Prostate gland (tissue), 2 donors: ENCODE measurements around the gene PDCD7. TPM values are rescaled to one million over a fixed set of nuclear protein-coding genes. Genes with fewer than 3 reads are reported as not detected.

Source experiments
- DNase-seq: peaks from one replicate; pipeline ENCODE4 v3.0.0-alpha.2; 2019; ENCODE audit warnings: low spot score
- H3K27ac ChIP-seq, 2 donors: fragments of 200-600 bp; sonication (generic); 2 replicates each; pipeline ENCODE4 v1.5.1; 2017 to 2019
- H3K27me3 ChIP-seq: fragments of 200-600 bp; sonication (generic); replicated peaks from 2 replicates; pipeline ENCODE4 v1.5.1; 2019; ENCODE audit not compliant: insufficient read depth
- H3K36me3 ChIP-seq, 2 donors: fragments of 200-600 bp; sonication (generic); 1 replicate in 1 of 2; 2 replicates in 1 of 2; pipeline versions ENCODE4 v1.5.1 to v1.8.1; 2017 to 2019
- H3K4me1 ChIP-seq: fragments of 200-600 bp; sonication (generic); replicated peaks from 2 replicates; pipeline ENCODE4 v1.5.1; 2019
- H3K4me3 ChIP-seq, 2 donors: fragments of 200-600 bp; sonication (generic); 2 replicates each; pipeline ENCODE4 v1.5.1; 2017 to 2019
- H3K9me3 ChIP-seq: fragments of 200-600 bp; sonication (generic); 2 replicates; pipeline ENCODE4 v1.5.1; 2017
- POLR2A ChIP-seq: fragments of 450-650 bp; IDR thresholded peaks from one replicate; pipeline ENCODE4 v1.6.1; 2016; ENCODE audit warnings: antibody characterized with exemption, mild to moderate bottlenecking
- POLR2AphosphoS5 ChIP-seq: sonication (generic); formaldehyde crosslinking; IDR thresholded peaks from one replicate; pipeline ENCODE4 v1.6.1; 2017; ENCODE audit warnings: antibody characterized with exemption
- WGBS: methylation state at CpG from one replicate; pipeline ENCODE4 v1.1.5; 2018; 5-methylcytosine and 5-hydroxymethylcytosine counted together
- intact Hi-C: fragments of 100-400 bp; cut with DNase I; formaldehyde crosslinking; loops from one replicate; pipeline ENCODE4 v1.14.2; 2022
- total RNA-seq, 2 donors: library from RNA; depleted of rRNA; stranded (reverse); fragments of >200 nt; gene quantifications; one replicate each; pipeline ENCODE4 v1.1.0, GENCODE V29; 2016
- TF ChIP-seq, protein P1 (sequence below), 4 experiments: fragments of 200-600 bp in 2 of 4; fragments of 450-650 bp in 2 of 4; sonication (generic) in 2 of 4; IDR thresholded peaks; 1 replicate in 3 of 4; 2 replicates in 1 of 4; pipeline ENCODE4 v1.5.1; 2016 to 2019; ENCODE audit warnings: antibody characterized with exemption in 4 of 4, mild to moderate bottlenecking in 2 of 4, moderate library complexity in 2 of 4

PDCD7 gene
- total RNA-seq, 2 donors from 2014 or later = 30.8 to 43.6 TPM

GRCh38 chr15:65165875-65166274, 32.3 kb upstream of the PDCD7 start:
- no peak overlapping the region for H3K27ac ChIP-seq

GRCh38 chr15:65164139-65164538, 30.5 kb upstream of the PDCD7 start:
- Histone ChIP-seq H3K4me3 (no peak overlapping the region), H3K9me3 (no peaks in the 10 kb centered on the region), H3K36me3 (no peaks in the 10 kb centered on the region), H3K27me3 (no peaks in the 10 kb centered on the region), H3K4me1 (no peaks in the 10 kb centered on the region), H3K27ac (no peak overlapping the region)
- intact Hi-C loops = no loop called here
- TF ChIP-seq, protein P1, sequence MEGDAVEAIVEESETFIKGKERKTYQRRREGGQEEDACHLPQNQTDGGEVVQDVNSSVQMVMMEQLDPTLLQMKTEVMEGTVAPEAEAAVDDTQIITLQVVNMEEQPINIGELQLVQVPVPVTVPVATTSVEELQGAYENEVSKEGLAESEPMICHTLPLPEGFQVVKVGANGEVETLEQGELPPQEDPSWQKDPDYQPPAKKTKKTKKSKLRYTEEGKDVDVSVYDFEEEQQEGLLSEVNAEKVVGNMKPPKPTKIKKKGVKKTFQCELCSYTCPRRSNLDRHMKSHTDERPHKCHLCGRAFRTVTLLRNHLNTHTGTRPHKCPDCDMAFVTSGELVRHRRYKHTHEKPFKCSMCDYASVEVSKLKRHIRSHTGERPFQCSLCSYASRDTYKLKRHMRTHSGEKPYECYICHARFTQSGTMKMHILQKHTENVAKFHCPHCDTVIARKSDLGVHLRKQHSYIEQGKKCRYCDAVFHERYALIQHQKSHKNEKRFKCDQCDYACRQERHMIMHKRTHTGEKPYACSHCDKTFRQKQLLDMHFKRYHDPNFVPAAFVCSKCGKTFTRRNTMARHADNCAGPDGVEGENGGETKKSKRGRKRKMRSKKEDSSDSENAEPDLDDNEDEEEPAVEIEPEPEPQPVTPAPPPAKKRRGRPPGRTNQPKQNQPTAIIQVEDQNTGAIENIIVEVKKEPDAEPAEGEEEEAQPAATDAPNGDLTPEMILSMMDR (IDR thresholded peaks at IDR 0.05) = no peak
- TF ChIP-seq POLR2AphosphoS5 = no peak
- no peak for TF ChIP-seq POLR2A
- 63% methylated on average over 1 of the region's 1 CpG for WGBS
- no peak for DNase-seq

More at GRCh38 chr15:65165875-65166274, 32.3 kb upstream of the PDCD7 start:
- no peak overlapping the region for H3K4me3 ChIP-seq
- H3K4me1 ChIP-seq = no peaks in the 10 kb centered on the region
- no peak for TF ChIP-seq POLR2A
- TF ChIP-seq, protein P1 (IDR thresholded peaks at IDR 0.05) = no peak
- TF ChIP-seq POLR2AphosphoS5 = no peak
- intact Hi-C loops = no loop called here
- WGBS = 69% methylated on average over 2 of the region's 2 CpGs
- H3K27me3 ChIP-seq = no peaks in the 10 kb centered on the region
- H3K9me3 ChIP-seq = no peaks in the 10 kb centered on the region
- DNase-seq = no peak
- no peaks in the 10 kb centered on the region for H3K36me3 ChIP-seq

GRCh38 chr15:65163041-65163440, 29.4 kb upstream of the PDCD7 start:
- peaks cover 0 to 4% of the 10 kb centered on the region in 2 donors for H3K36me3 ChIP-seq
- TF ChIP-seq, protein P1 (IDR thresholded peaks at IDR 0.05) = no peak
- TF ChIP-seq POLR2A (no peak), POLR2AphosphoS5 (no peak)
- intact Hi-C loops = no loop called here
- H3K4me3 ChIP-seq = no peak overlapping the region
- 87% methylated on average over 4 of the region's 4 CpGs for WGBS
- H3K9me3 ChIP-seq = no peaks in the 10 kb centered on the region
- no peak for DNase-seq
- H3K4me1 ChIP-seq = no peaks in the 10 kb centered on the region
- H3K27me3 ChIP-seq = no peaks in the 10 kb centered on the region
- no peak overlapping the region for H3K27ac ChIP-seq

DNA sequence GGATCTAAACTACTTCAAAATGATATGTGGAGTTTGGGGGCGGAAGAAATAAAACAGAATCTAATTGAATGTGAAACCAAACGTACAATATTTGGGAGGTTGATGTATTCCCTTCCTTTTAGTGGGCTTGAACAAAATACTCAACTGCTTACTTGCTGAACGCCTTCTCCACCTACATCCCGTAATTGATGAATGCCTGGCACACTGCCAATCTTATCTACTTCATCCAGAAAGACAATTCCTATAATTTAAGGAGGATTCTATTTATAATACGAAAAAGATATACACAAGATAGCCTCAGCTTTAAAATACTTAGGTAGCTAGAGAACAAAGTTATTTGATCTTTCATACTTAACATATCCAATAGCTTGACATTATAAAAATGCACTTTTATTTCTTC, 23.1 kb upstream of the PDCD7 start:
- Histone ChIP-seq H3K27ac (no peak overlapping the region), H3K4me3 (no peak overlapping the region), H3K4me1 (no peaks in the 10 kb centered on the region), H3K9me3 (no peaks in the 10 kb centered on the region), H3K36me3 (peaks cover 13 to 20% of the 10 kb centered on the region in 2 donors), H3K27me3 (no peaks in the 10 kb centered on the region)
- TF ChIP-seq, protein P1 (IDR thresholded peaks at IDR 0.05) = no peak
- TF ChIP-seq POLR2AphosphoS5 (no peak), POLR2A (no peak)
- DNase-seq = no peak
- WGBS = 61% methylated on average over 5 of the region's 5 CpGs
- intact Hi-C loops = no loop called here

DNA sequence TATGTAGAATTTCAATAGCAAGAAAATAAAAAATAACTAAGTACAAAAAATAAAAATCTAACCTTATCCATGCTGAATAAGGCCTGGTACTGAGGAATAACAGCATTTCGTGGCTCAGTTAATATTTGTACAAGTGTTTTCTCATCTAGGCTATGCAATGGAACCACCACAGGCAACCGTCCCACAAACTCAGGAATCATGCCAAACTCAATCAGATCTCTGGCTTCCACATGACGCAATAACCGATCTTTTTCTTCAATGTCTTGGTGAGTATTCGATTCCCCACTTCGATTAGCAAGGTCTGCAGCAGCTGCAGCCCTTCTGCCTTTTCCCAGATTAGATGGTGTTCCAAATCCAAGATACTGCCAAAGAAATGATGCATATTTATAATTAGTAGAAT, 21.1 kb upstream of the PDCD7 start:
- no peak for TF ChIP-seq POLR2A
- TF ChIP-seq POLR2AphosphoS5 = no peak
- TF ChIP-seq, protein P1 (IDR thresholded peaks at IDR 0.05) = no peak
- Histone ChIP-seq H3K27me3 (no peaks in the 10 kb centered on the region), H3K27ac (no peak overlapping the region), H3K4me3 (no peak overlapping the region), H3K4me1 (no peaks in the 10 kb centered on the region), H3K9me3 (no peaks in the 10 kb centered on the region), H3K36me3 (peaks cover 13 to 20% of the 10 kb centered on the region in 2 donors)
- no peak for DNase-seq
- intact Hi-C loops = no loop called here
- WGBS = 90% methylated on average over 6 of the region's 6 CpGs
